Testis (tissue), 2 donors: Measurements from ENCODE around the gene LDLRAD4.

Experiments used
- CTCF ChIP-seq, 3 experiments: fragments of 450-650 bp in 2 of 3; fragments of 200-600 bp in 1 of 3; sonication (generic) in 1 of 3; IDR thresholded peaks; one replicate each; pipeline ENCODE4 v1.5.1; 2016 to 2019; ENCODE audit warnings: antibody characterized with exemption in 3 of 3, mild to moderate bottlenecking in 2 of 3, moderate library complexity in 1 of 3
- POLR2A ChIP-seq: fragments of 450-650 bp; IDR thresholded peaks from one replicate; pipeline ENCODE4 v1.6.1; 2017; ENCODE audit warnings: antibody characterized with exemption, mild to moderate bottlenecking, moderate library complexity

- no peak for TF ChIP-seq CTCF (IDR thresholded peaks at IDR 0.05)
- no peak for TF ChIP-seq POLR2A
Observed at GRCh38 chr18:13175266-13175665, 43.3 kb upstream of the LDLRAD4 start.
